Stimulated activated naive CD8-positive, alpha-beta T cell treated with anti-CD3 and anti-CD28 coated beads, Interleukin-15, Interleukin-2, amounts not matched to agents 100 ng/mL and 50 ng/mL, for 24 hours (primary cell): ENCODE measurements around the gene CFL1.

Source experiments
- H3K27ac Mint-ChIP-seq: one replicate; pipeline ENCODE4 v1.8.0; 2021; ENCODE audit warnings: mild to moderate bottlenecking, mixed read lengths
- H3K27me3 Mint-ChIP-seq: one replicate; pipeline ENCODE4 v1.8.0; 2021; ENCODE audit warnings: mixed read lengths
- H3K36me3 Mint-ChIP-seq: one replicate; pipeline ENCODE4 v1.8.0; 2021; ENCODE audit warnings: low read depth, mixed read lengths
- H3K4me1 Mint-ChIP-seq: one replicate; pipeline ENCODE4 v1.8.0; 2021; ENCODE audit warnings: low read depth, mixed read lengths
- H3K4me3 Mint-ChIP-seq: one replicate; pipeline ENCODE4 v1.8.0; 2021; ENCODE audit warnings: mild to moderate bottlenecking, mixed read lengths
- H3K9me3 Mint-ChIP-seq: one replicate; pipeline ENCODE4 v1.8.0; 2021; ENCODE audit warnings: mixed read lengths

The CFL1 gene

GRCh38 chr11:65867284-65868071, 9.5 kb upstream of the CFL1 start:
- peak overlapping the region; percentile 71 for H3K27ac Mint-ChIP-seq
- H3K9me3 Mint-ChIP-seq: no peaks in the 10 kb centered on the region
- H3K27me3 Mint-ChIP-seq: no peaks in the 10 kb centered on the region
- no peak overlapping the region for H3K4me3 Mint-ChIP-seq
- peaks cover 29% of the 10 kb centered on the region for H3K36me3 Mint-ChIP-seq
- H3K4me1 Mint-ChIP-seq: peaks cover 16% of the 10 kb centered on the region

- H3K9me3 Mint-ChIP-seq: no peaks in the 10 kb centered on the region
- peaks cover 32% of the 10 kb centered on the region for H3K36me3 Mint-ChIP-seq
- peaks cover 18% of the 10 kb centered on the region for H3K4me1 Mint-ChIP-seq
- peak overlapping the region; percentile 71 for H3K27ac Mint-ChIP-seq
- no peaks in the 10 kb centered on the region for H3K27me3 Mint-ChIP-seq
- H3K4me3 Mint-ChIP-seq: no peak overlapping the region
Measured at GRCh38 chr11:65866509-65867283, 8.7 kb upstream of the CFL1 start.

- H3K36me3 Mint-ChIP-seq: peaks cover 41% of the 10 kb centered on the region
- no peaks in the 10 kb centered on the region for H3K9me3 Mint-ChIP-seq
- no peak overlapping the region for H3K4me3 Mint-ChIP-seq
- peaks cover 17% of the 10 kb centered on the region for H3K4me1 Mint-ChIP-seq
- no peaks in the 10 kb centered on the region for H3K27me3 Mint-ChIP-seq
- no peak overlapping the region for H3K27ac Mint-ChIP-seq
Measured at GRCh38 chr11:65865550-65866172, 7.7 kb upstream of the CFL1 start.

- H3K4me3 Mint-ChIP-seq: no peak overlapping the region
- no peak overlapping the region for H3K27ac Mint-ChIP-seq
Measured at GRCh38 chr11:65864706-65865471, 6.9 kb upstream of the CFL1 start.

GRCh38 chr11:65863889-65864705, 6.1 kb upstream of the CFL1 start:
- H3K27ac Mint-ChIP-seq: no peak overlapping the region
- H3K9me3 Mint-ChIP-seq: no peaks in the 10 kb centered on the region
- H3K4me1 Mint-ChIP-seq: peaks cover 19% of the 10 kb centered on the region
- no peak overlapping the region for H3K4me3 Mint-ChIP-seq
- H3K36me3 Mint-ChIP-seq: peaks cover 41% of the 10 kb centered on the region
- H3K27me3 Mint-ChIP-seq: no peaks in the 10 kb centered on the region

More at GRCh38 chr11:65864706-65865471, 6.9 kb upstream of the CFL1 start:
- Mint-ChIP-seq H3K4me1 (peaks cover 18% of the 10 kb centered on the region), H3K27me3 (no peaks in the 10 kb centered on the region), H3K9me3 (no peaks in the 10 kb centered on the region), H3K36me3 (peaks cover 41% of the 10 kb centered on the region)

GRCh38 chr11:65862941-65863888, 5.2 kb upstream of the CFL1 start:
- no peaks in the 10 kb centered on the region for H3K27me3 Mint-ChIP-seq
- no peaks in the 10 kb centered on the region for H3K9me3 Mint-ChIP-seq
- peak overlapping the region; percentile 6 for H3K4me3 Mint-ChIP-seq
- peaks cover 41% of the 10 kb centered on the region for H3K36me3 Mint-ChIP-seq
- peak overlapping the region; percentile 68 for H3K27ac Mint-ChIP-seq
- H3K4me1 Mint-ChIP-seq: peaks cover 26% of the 10 kb centered on the region

- Mint-ChIP-seq H3K4me3 (no peak overlapping the region), H3K36me3 (peaks cover 36% of the 10 kb centered on the region), H3K4me1 (peaks cover 26% of the 10 kb centered on the region), H3K9me3 (no peaks in the 10 kb centered on the region), H3K27ac (peak overlapping the region; percentile 68), H3K27me3 (no peaks in the 10 kb centered on the region)
Measured at GRCh38 chr11:65862191-65862735, 4.3 kb upstream of the CFL1 start.

- Mint-ChIP-seq H3K27ac (peak overlapping the region; percentile 88), H3K4me1 (peaks cover 29% of the 10 kb centered on the region), H3K27me3 (no peaks in the 10 kb centered on the region), H3K9me3 (no peaks in the 10 kb centered on the region), H3K4me3 (peak overlapping the region; percentile 95), H3K36me3 (peaks cover 35% of the 10 kb centered on the region)
Measured at GRCh38 chr11:65861533-65862183, 3.7 kb upstream of the CFL1 start.

- Mint-ChIP-seq H3K4me3 (peak overlapping the region; percentile 95), H3K27ac (peak overlapping the region; percentile 88), H3K27me3 (no peaks in the 10 kb centered on the region), H3K4me1 (peaks cover 35% of the 10 kb centered on the region), H3K36me3 (peaks cover 41% of the 10 kb centered on the region), H3K9me3 (no peaks in the 10 kb centered on the region)
Measured at GRCh38 chr11:65861165-65861505, 3.2 kb upstream of the CFL1 start.

GRCh38 chr11:65860278-65861164, 2.5 kb upstream of the CFL1 start, which contains the start of gene MUS81:
Gene MUS81 (plus strand): TSS chr11:65860433. CDS start chr11:65860754, 321 bp downstream.
- peaks cover 41% of the 10 kb centered on the region for H3K4me1 Mint-ChIP-seq
- no peaks in the 10 kb centered on the region for H3K27me3 Mint-ChIP-seq
- peaks cover 47% of the 10 kb centered on the region for H3K36me3 Mint-ChIP-seq
- H3K4me3 Mint-ChIP-seq: peak within 1 kb of the TSS; percentile 95
- H3K9me3 Mint-ChIP-seq: no peaks in the 10 kb centered on the region
- peak within 1 kb of the TSS; percentile 96 for H3K27ac Mint-ChIP-seq

- Mint-ChIP-seq H3K36me3 (peaks cover 48% of the 10 kb centered on the region), H3K27ac (peak overlapping the region; percentile 96), H3K4me3 (peak overlapping the region; percentile 95), H3K27me3 (no peaks in the 10 kb centered on the region), H3K9me3 (no peaks in the 10 kb centered on the region), H3K4me1 (peaks cover 47% of the 10 kb centered on the region)
Measured at GRCh38 chr11:65859812-65860277, 1.9 kb upstream of the CFL1 start.
